ENCODE results near the gene PACC1. TPM values are rescaled to one million over a fixed set of nuclear protein-coding genes. Genes with fewer than 3 reads are reported as not detected.

PACC1 gene
- total RNA-seq, result 17.6 and 19.8 TPM in 2 replicates

GRCh38 chr1:212414328-212415106 lies at the start of gene PACC1:
TSS of gene PACC1 (minus strand) at chr1:212414886. CDS start at chr1:212414757, 129 bp downstream.
- H3K36me3 Mint-ChIP-seq (ENCODE audit: low read depth), result peaks cover 22% of the 10 kb centered on the region
- H3K9me3 Mint-ChIP-seq, result no peaks in the 10 kb centered on the region
- peak within 1 kb of the TSS; percentile 100 for H3K4me3 Mint-ChIP-seq
- intact Hi-C loops (cut with micrococcal nuclease), result loop anchor here (1.0 to 5.0 kb wide), 10 partner anchors 18 to 734 kb away; partner anchors contain the start of genes ANGEL2, ATF3, DTL and INTS7
- H3K4me1 Mint-ChIP-seq (ENCODE audit: low read depth), result peaks cover 21% of the 10 kb centered on the region
- H3K27ac Mint-ChIP-seq, result peak within 1 kb of the TSS; percentile 97
- H3K27me3 Mint-ChIP-seq (ENCODE audit: insufficient read depth), result peaks cover 6% of the 10 kb centered on the region
- peak; percentile 88 for DNase-seq (ENCODE audit: low spot score)

GRCh38 chr1:212463565-212464285 lies 49.0 kb upstream of the PACC1 start:
- intact Hi-C loops (cut with micrococcal nuclease), result no loop called here
- Mint-ChIP-seq H3K4me3 (no peak overlapping the region), H3K27me3 (ENCODE audit: insufficient read depth) (peaks cover 2% of the 10 kb centered on the region), H3K27ac (no peak overlapping the region), H3K4me1 (ENCODE audit: low read depth) (peaks cover 7% of the 10 kb centered on the region), H3K36me3 (ENCODE audit: low read depth) (no peaks in the 10 kb centered on the region), H3K9me3 (no peaks in the 10 kb centered on the region)
- no peak for DNase-seq (ENCODE audit: low spot score)

- Mint-ChIP-seq H3K27me3 (ENCODE audit: insufficient read depth) (peaks cover 2% of the 10 kb centered on the region), H3K4me1 (ENCODE audit: low read depth) (peaks cover 12% of the 10 kb centered on the region), H3K36me3 (ENCODE audit: low read depth) (no peaks in the 10 kb centered on the region), H3K4me3 (no peak overlapping the region), H3K9me3 (no peaks in the 10 kb centered on the region), H3K27ac (no peak overlapping the region)
- DNase-seq (ENCODE audit: low spot score), result no peak
- intact Hi-C loops (cut with micrococcal nuclease), result no loop called here
Measured at GRCh38 chr1:212461916-212462660, 47.4 kb upstream of the PACC1 start.

GRCh38 chr1:212460376-212460775 lies 45.7 kb upstream of the PACC1 start:
- Mint-ChIP-seq H3K4me3 (no peak overlapping the region), H3K27ac (no peak overlapping the region), H3K27me3 (ENCODE audit: insufficient read depth) (peaks cover 2% of the 10 kb centered on the region), H3K9me3 (no peaks in the 10 kb centered on the region), H3K36me3 (ENCODE audit: low read depth) (no peaks in the 10 kb centered on the region), H3K4me1 (ENCODE audit: low read depth) (peaks cover 12% of the 10 kb centered on the region)
- intact Hi-C loops (cut with micrococcal nuclease), result no loop called here
- no peak for DNase-seq (ENCODE audit: low spot score)

- H3K27me3 Mint-ChIP-seq (ENCODE audit: insufficient read depth), result peaks cover under 1% of the 10 kb centered on the region
- intact Hi-C loops (cut with micrococcal nuclease), result loop anchor here (5.0 kb wide), 3 partner anchors 172 to 762 kb away; partner anchors contain the start of gene PPP2R5A
- no peaks in the 10 kb centered on the region for H3K36me3 Mint-ChIP-seq (ENCODE audit: low read depth)
- no peaks in the 10 kb centered on the region for H3K9me3 Mint-ChIP-seq
- no peak overlapping the region for H3K27ac Mint-ChIP-seq
- DNase-seq (ENCODE audit: low spot score), result no peak
- peaks cover 12% of the 10 kb centered on the region for H3K4me1 Mint-ChIP-seq (ENCODE audit: low read depth)
- no peak overlapping the region for H3K4me3 Mint-ChIP-seq
Measured at GRCh38 chr1:212459656-212460055, 45.0 kb upstream of the PACC1 start.

- peaks cover 12% of the 10 kb centered on the region for H3K4me1 Mint-ChIP-seq (ENCODE audit: low read depth)
- no peak overlapping the region for H3K27ac Mint-ChIP-seq
- H3K9me3 Mint-ChIP-seq, result no peaks in the 10 kb centered on the region
- intact Hi-C loops (cut with micrococcal nuclease), result loop anchor here (5.0 kb wide), 3 partner anchors 172 to 762 kb away; partner anchors contain the start of gene PPP2R5A
- H3K4me3 Mint-ChIP-seq, result no peak overlapping the region
- H3K36me3 Mint-ChIP-seq (ENCODE audit: low read depth), result no peaks in the 10 kb centered on the region
- DNase-seq (ENCODE audit: low spot score), result no peak
- H3K27me3 Mint-ChIP-seq (ENCODE audit: insufficient read depth), result no peaks in the 10 kb centered on the region
Measured at GRCh38 chr1:212458817-212459216, 44.1 kb upstream of the PACC1 start.

GRCh38 chr1:212457740-212458338 lies 43.2 kb upstream of the PACC1 start:
- Mint-ChIP-seq H3K4me1 (ENCODE audit: low read depth) (peaks cover 12% of the 10 kb centered on the region), H3K27ac (no peak overlapping the region), H3K36me3 (ENCODE audit: low read depth) (no peaks in the 10 kb centered on the region), H3K27me3 (ENCODE audit: insufficient read depth) (no peaks in the 10 kb centered on the region), H3K9me3 (no peaks in the 10 kb centered on the region), H3K4me3 (no peak overlapping the region)
- intact Hi-C loops (cut with micrococcal nuclease), result loop anchor here (2.0 to 5.0 kb wide), 5 partner anchors 43 to 761 kb away; partner anchors contain the start of genes PACC1 and PPP2R5A
- peak; percentile 31 for DNase-seq (ENCODE audit: low spot score)

GRCh38 chr1:212455803-212456528 lies 41.3 kb upstream of the PACC1 start:
- peak; percentile 73 for DNase-seq (ENCODE audit: low spot score)
- Mint-ChIP-seq H3K27ac (no peak overlapping the region), H3K9me3 (no peaks in the 10 kb centered on the region), H3K4me3 (no peak overlapping the region), H3K36me3 (ENCODE audit: low read depth) (no peaks in the 10 kb centered on the region), H3K27me3 (ENCODE audit: insufficient read depth) (peaks cover 1% of the 10 kb centered on the region), H3K4me1 (ENCODE audit: low read depth) (peaks cover 12% of the 10 kb centered on the region)
- intact Hi-C loops (cut with micrococcal nuclease), result loop anchor here (1.0 to 5.0 kb wide), 12 partner anchors 23 to 776 kb away; partner anchors contain the start of genes DTL, INTS7, PACC1 and PPP2R5A

GRCh38 chr1:212455401-212455800 lies 40.7 kb upstream of the PACC1 start:
- intact Hi-C loops (cut with micrococcal nuclease), result loop anchor here (5.0 kb wide), 3 partner anchors 168 to 758 kb away; partner anchors contain the start of gene PPP2R5A
- Mint-ChIP-seq H3K4me3 (no peak overlapping the region), H3K4me1 (ENCODE audit: low read depth) (peaks cover 12% of the 10 kb centered on the region), H3K27ac (no peak overlapping the region), H3K9me3 (no peaks in the 10 kb centered on the region), H3K27me3 (ENCODE audit: insufficient read depth) (peaks cover 1% of the 10 kb centered on the region), H3K36me3 (ENCODE audit: low read depth) (no peaks in the 10 kb centered on the region)
- DNase-seq (ENCODE audit: low spot score), result no peak

- Mint-ChIP-seq H3K4me3 (no peak overlapping the region), H3K4me1 (ENCODE audit: low read depth) (peaks cover 12% of the 10 kb centered on the region), H3K9me3 (no peaks in the 10 kb centered on the region), H3K27me3 (ENCODE audit: insufficient read depth) (peaks cover 1% of the 10 kb centered on the region), H3K27ac (no peak overlapping the region), H3K36me3 (ENCODE audit: low read depth) (no peaks in the 10 kb centered on the region)
- intact Hi-C loops (cut with micrococcal nuclease), result loop anchor here (5.0 kb wide), 3 partner anchors 167 to 757 kb away; partner anchors contain the start of gene PPP2R5A
- no peak for DNase-seq (ENCODE audit: low spot score)
Measured at GRCh38 chr1:212454741-212455140, 40.1 kb upstream of the PACC1 start.

GRCh38 chr1:212453156-212453857 lies 38.6 kb upstream of the PACC1 start:
- intact Hi-C loops (cut with micrococcal nuclease), result no loop called here
- Mint-ChIP-seq H3K4me1 (ENCODE audit: low read depth) (peaks cover 1% of the 10 kb centered on the region), H3K4me3 (no peak overlapping the region), H3K36me3 (ENCODE audit: low read depth) (no peaks in the 10 kb centered on the region), H3K27me3 (ENCODE audit: insufficient read depth) (peaks cover 1% of the 10 kb centered on the region), H3K27ac (no peak overlapping the region), H3K9me3 (no peaks in the 10 kb centered on the region)
- no peak for DNase-seq (ENCODE audit: low spot score)
